Esophagus muscularis mucosa (tissue), 3 donors: ENCODE results near the gene ZNF451.

Experiments used
- POLR2A ChIP-seq: fragments of 450-650 bp; IDR thresholded peaks from one replicate; pipeline ENCODE4 v1.6.1; 2017; ENCODE audit warnings: antibody characterized with exemption, moderate library complexity, mild to moderate bottlenecking, low read depth
- POLR2AphosphoS5 ChIP-seq, 2 donors: sonication (generic); formaldehyde crosslinking; IDR thresholded peaks; one replicate each; pipeline ENCODE4 v1.6.1; 2017; ENCODE audit warnings: antibody characterized with exemption in 2 of 2
- TF ChIP-seq, protein P1 (sequence below), 3 experiments: fragments of 200-600 bp in 2 of 3; fragments of 450-650 bp in 1 of 3; sonication (generic) in 2 of 3; IDR thresholded peaks; one replicate each; pipeline ENCODE4 v1.5.1; 2017 to 2019; ENCODE audit warnings: antibody characterized with exemption in 3 of 3, mild to moderate bottlenecking in 2 of 3, moderate library complexity in 1 of 3

GRCh38 chr6:57215260-57215659, 125.3 kb downstream of the ZNF451 start:
- TF ChIP-seq, protein P1, sequence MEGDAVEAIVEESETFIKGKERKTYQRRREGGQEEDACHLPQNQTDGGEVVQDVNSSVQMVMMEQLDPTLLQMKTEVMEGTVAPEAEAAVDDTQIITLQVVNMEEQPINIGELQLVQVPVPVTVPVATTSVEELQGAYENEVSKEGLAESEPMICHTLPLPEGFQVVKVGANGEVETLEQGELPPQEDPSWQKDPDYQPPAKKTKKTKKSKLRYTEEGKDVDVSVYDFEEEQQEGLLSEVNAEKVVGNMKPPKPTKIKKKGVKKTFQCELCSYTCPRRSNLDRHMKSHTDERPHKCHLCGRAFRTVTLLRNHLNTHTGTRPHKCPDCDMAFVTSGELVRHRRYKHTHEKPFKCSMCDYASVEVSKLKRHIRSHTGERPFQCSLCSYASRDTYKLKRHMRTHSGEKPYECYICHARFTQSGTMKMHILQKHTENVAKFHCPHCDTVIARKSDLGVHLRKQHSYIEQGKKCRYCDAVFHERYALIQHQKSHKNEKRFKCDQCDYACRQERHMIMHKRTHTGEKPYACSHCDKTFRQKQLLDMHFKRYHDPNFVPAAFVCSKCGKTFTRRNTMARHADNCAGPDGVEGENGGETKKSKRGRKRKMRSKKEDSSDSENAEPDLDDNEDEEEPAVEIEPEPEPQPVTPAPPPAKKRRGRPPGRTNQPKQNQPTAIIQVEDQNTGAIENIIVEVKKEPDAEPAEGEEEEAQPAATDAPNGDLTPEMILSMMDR (IDR thresholded peaks at IDR 0.05) = no peak
- TF ChIP-seq POLR2A (no peak), POLR2AphosphoS5 (IDR thresholded peaks at IDR 0.05) (no peak)
